HepG2 (cell line): ENCODE measurements around the gene ARHGAP45. TPM values are rescaled to one million over a fixed set of nuclear protein-coding genes. Genes with fewer than 3 reads are reported as not detected.

ENCODE experiments used
- CEBPZ ChIP-seq: IDR thresholded peaks from 2 replicates; pipeline ENCODE4 v1.6.1; 2012; ENCODE audit warnings: low read length, improper control_type of control experiment
- CREB3 ChIP-seq: sonication (generic); formaldehyde crosslinking; IDR thresholded peaks from 2 replicates; pipeline ENCODE4 v1.5.0; 2020; ENCODE audit warnings: missing genetic modification reagents
- DBP ChIP-seq: sonication (generic); formaldehyde crosslinking; IDR thresholded peaks from 2 replicates; pipeline ENCODE4 v1.4.0; 2020; ENCODE audit warnings: missing genetic modification reagents; ENCODE audit errors: not compliant biosample characterization
- HDAC1 ChIP-seq: sonication (generic); formaldehyde crosslinking; IDR thresholded peaks from 2 replicates; pipeline ENCODE4 v1.5.1; 2020; ENCODE audit warnings: mild to moderate bottlenecking, missing genetic modification reagents
- KLF6 ChIP-seq: IDR thresholded peaks from 2 replicates; pipeline ENCODE4 v1.8.0; 2016; ENCODE audit warnings: missing biosample characterization, missing genetic modification reagents
- NFKB2 ChIP-seq: sonication (generic); formaldehyde crosslinking; IDR thresholded peaks from 2 replicates; pipeline ENCODE4 v1.4.0; 2020; ENCODE audit warnings: missing genetic modification reagents, borderline replicate concordance
- NFYB ChIP-seq: sonication (generic); formaldehyde crosslinking; IDR thresholded peaks from 2 replicates; pipeline ENCODE4 v1.4.0; 2020; ENCODE audit warnings: missing genetic modification reagents
- NR2F6 ChIP-seq, 2 experiments: IDR thresholded peaks; 2 replicates each; pipeline ENCODE4 v1.6.1; 2016; ENCODE audit warnings: antibody characterized with exemption in 1 of 2, mild to moderate bottlenecking in 1 of 2
- PPARG ChIP-seq: conservative IDR thresholded peaks from 2 replicates; pipeline ENCODE4 v1.6.1; 2016; ENCODE audit warnings: missing biosample characterization, missing genetic modification reagents
- SALL2 ChIP-seq: sonication (generic); formaldehyde crosslinking; IDR thresholded peaks from 2 replicates; pipeline ENCODE4 v1.8.1; 2023; ENCODE audit warnings: mild to moderate bottlenecking, missing genetic modification reagents, inconsistent platforms
- SRY ChIP-seq: sonication (generic); formaldehyde crosslinking; IDR thresholded peaks from 2 replicates; pipeline ENCODE4 v1.8.0; 2022; ENCODE audit warnings: mild to moderate bottlenecking, missing genetic modification reagents
- THRA ChIP-seq: sonication (generic); formaldehyde crosslinking; IDR thresholded peaks from 2 replicates; pipeline ENCODE4 v1.4.0; 2020; ENCODE audit warnings: missing genetic modification reagents, borderline replicate concordance
- ZBTB46 ChIP-seq: sonication (generic); formaldehyde crosslinking; IDR thresholded peaks from 2 replicates; pipeline ENCODE4 v1.4.0; 2020; ENCODE audit warnings: mild to moderate bottlenecking, missing genetic modification reagents, borderline replicate concordance
- ZNF232 ChIP-seq: sonication (generic); formaldehyde crosslinking; IDR thresholded peaks from 2 replicates; pipeline ENCODE4 v1.4.0; 2020; ENCODE audit warnings: missing genetic modification reagents, borderline replicate concordance
- ZNF354B ChIP-seq: sonication (generic); formaldehyde crosslinking; IDR thresholded peaks from 2 replicates; pipeline ENCODE4 v1.8.0; 2022; ENCODE audit warnings: mild to moderate bottlenecking, missing genetic modification reagents
- ZNF704 ChIP-seq: sonication (generic); formaldehyde crosslinking; IDR thresholded peaks from 2 replicates; pipeline ENCODE4 v1.8.1; 2023; ENCODE audit warnings: mild to moderate bottlenecking, inconsistent platforms, moderate library complexity, missing genetic modification reagents, borderline replicate concordance
- polyA plus RNA-seq, 8 experiments: library from polyadenylated mRNA; depleted of rRNA in 3 of 8; stranded (reverse) in 7 of 8; unstranded in 1 of 8; fragments of >200 nt; fragmentation: Illumina TruSeq in 4 of 8; extraction: Trizol in 4 of 8; gene quantifications; 2 replicates each; pipeline versions ENCODE4 v1.2.1 to v1.2.3, GENCODE V29; 2011 to 2016; ENCODE audit warnings: low read depth in 4 of 8, missing spikeins in 1 of 8, mixed read lengths in 1 of 8; ENCODE audit not compliant: insufficient read depth in 1 of 8
- total RNA-seq, 5 experiments: library from RNA; depleted of rRNA; stranded (reverse); fragments of >200 nt; fragmentation: Illumina TruSeq; extraction: Trizol; gene quantifications; 2 replicates each; pipeline ENCODE4 v1.2.3, GENCODE V29; 2016; ENCODE audit warnings: low read depth in 1 of 5

The ARHGAP45 gene
- total and polyA plus RNA-seq, 2 of the 13 experiments (the other 11 are each of a cell fraction or from before 2014, with no cell fraction given) = 0.84 to 32.0 TPM

- TF ChIP-seq ZNF704 (CRISPR knock-in tag) (peak; percentile 77; the same call in 1 of the 2 replicates), KLF6 (CRISPR knock-in tag) (peak; percentile 79), PPARG (peak; percentile 10; the same call in 1 of the 2 replicates), HDAC1 (peak; percentile 91), DBP (no peak), SALL2 (CRISPR knock-in tag) (no peak; the same call in 1 of the 2 replicates), ZNF232 (CRISPR knock-in tag) (no peak), THRA (CRISPR knock-in tag) (peak; percentile 37; the same call in 1 of the 2 replicates), CEBPZ (no peak), ZBTB46 (CRISPR knock-in tag) (no peak), SRY (peak; percentile 82; the same call in 1 of the 2 replicates), ZNF354B (no peak; the same call in 1 of the 2 replicates), NFYB (CRISPR knock-in tag) (peak; percentile 92), NR2F6 (IDR thresholded peaks at IDR 0.05) (no peak), NR2F6 (CRISPR knock-in tag; IDR thresholded peaks at IDR 0.05) (no peak), NFKB2 (CRISPR knock-in tag) (no peak; the same call in 1 of the 2 replicates), CREB3 (CRISPR knock-in tag) (no peak)
These were observed 36.8 kb downstream of the ARHGAP45 start, which contains the start of gene GPX4 (continued) for GRCh38 chr19:1103708-1104310.
